ENCODE results near the gene MAGI1.

The MAGI1 gene

DNA sequence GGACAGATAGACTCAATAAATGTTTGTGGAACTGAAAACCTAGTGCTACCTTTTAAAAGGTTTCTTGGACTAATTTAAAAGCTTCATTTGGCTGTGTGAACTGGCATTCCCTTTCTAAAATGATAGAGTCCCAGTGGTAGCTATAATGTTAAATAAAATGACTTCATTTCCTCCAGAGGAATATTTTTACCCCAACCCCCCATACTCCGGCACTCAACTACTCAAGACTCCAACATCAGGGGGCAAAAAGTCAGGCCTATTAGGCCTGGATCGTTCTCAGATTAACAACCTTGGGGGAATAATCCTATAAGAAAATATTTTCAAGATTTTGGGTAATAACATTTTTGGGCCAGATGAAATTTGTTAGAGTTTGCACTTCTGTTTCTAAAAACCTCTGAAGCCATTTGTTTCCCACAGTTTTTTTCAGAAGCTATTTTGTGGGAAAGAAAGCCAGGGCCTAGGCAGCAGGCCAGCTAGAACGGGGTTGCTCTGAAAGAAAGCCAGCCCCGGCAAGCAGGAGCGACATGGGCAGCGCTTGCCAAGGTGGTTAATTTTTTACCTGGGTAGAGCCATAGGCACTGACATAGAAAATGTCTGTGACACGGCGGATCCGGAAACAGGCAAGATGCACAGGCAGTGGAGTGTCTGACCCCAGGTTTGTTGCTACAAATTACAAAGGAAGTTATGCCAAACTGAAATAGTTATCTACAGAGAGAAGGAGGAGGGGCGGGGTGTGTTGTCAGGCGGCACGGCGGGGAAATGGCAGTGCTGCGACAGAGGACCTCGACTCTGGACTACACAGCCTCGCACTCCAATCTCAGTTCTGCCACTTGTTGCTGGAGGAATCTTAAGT is 84.6 kb downstream of the MAGI1 start:
- no peak overlapping the region for H3K4me3 ChIP-seq (ENCODE audit: low read length)
- no peak for DNase-seq (ENCODE audit: low read depth, low spot score)

DNA sequence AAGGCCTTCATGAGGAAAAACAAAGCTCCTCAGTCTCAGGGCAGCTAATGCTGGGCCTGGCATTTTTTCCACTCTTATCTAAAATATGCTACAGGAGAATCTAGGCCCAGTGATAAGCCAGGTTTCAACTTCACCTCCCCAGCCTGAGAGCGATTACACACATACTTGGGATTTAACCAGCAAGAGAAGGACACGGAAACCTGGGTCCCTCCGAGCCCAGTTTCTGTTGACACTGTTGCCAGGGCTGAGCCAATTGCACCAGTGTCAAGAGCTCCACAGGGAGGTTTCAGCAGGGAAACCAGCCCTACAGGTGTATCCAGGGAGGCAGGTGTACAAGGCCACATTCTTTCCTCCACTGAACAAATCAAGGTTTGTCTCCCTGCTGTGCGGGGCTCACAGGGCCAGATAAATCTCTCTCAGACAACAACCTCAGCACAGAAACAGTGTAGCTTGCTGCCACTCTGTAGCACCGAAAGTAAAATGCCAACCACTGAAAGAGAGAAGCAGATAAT is 85.4 kb downstream of the MAGI1 start:
- H3K4me3 ChIP-seq (ENCODE audit: low read length), result no peak overlapping the region
- no peak for DNase-seq (ENCODE audit: low read depth, low spot score)

DNA sequence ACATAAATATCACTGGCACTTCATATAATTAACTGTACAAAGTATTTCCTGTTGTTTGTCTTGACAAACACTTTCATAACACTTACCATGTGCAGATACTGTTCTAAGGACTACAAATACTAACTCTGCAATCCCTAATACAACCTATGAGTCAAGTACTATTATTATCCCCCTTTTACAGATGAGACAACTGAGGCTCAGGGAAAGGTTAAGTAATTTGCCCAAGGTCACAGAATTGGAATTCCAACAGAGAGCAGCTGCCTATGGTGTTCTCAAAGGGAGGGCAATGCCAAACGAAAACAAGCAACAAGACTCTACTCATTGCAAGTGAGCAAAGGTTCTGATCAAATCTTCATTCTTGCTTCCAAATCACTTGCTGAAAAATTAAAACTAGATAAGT is 85.9 kb downstream of the MAGI1 start:
- DNase-seq (ENCODE audit: low read depth, low spot score), result no peak
- no peak overlapping the region for H3K4me3 ChIP-seq (ENCODE audit: low read length)

DNA sequence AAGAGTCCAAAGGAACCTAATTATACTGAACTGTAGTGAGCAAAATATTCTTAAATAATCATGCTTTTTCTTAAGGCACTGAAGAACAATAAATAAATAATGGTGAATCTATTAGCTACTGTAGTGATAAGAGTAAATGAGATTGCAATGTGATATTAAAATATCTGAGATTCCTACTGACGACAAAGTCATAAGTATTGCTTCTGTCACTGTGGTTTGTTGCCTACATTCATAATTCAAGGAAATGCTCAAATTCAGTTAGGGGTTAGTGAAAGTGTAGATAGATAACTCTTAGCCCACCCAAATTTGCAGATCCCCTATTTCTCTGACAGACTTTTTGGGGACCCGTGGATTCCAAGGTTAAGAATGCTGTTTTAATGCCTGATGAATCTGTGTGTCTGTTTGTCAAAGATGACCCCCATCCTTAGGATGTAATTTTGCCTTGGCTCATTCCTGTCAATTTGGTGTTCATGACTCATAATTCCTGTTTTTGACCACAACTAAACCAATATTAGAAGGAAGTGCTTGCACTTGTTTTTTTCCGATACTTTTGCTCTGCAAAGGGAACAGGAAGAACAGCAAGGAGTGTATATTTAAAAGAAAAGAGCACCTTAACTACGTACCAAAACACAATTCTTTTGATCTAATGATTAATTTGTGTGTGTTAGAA is 86.7 kb downstream of the MAGI1 start:
- no peak for DNase-seq (ENCODE audit: low read depth, low spot score)
- H3K4me3 ChIP-seq (ENCODE audit: low read length), result no peak overlapping the region

DNA sequence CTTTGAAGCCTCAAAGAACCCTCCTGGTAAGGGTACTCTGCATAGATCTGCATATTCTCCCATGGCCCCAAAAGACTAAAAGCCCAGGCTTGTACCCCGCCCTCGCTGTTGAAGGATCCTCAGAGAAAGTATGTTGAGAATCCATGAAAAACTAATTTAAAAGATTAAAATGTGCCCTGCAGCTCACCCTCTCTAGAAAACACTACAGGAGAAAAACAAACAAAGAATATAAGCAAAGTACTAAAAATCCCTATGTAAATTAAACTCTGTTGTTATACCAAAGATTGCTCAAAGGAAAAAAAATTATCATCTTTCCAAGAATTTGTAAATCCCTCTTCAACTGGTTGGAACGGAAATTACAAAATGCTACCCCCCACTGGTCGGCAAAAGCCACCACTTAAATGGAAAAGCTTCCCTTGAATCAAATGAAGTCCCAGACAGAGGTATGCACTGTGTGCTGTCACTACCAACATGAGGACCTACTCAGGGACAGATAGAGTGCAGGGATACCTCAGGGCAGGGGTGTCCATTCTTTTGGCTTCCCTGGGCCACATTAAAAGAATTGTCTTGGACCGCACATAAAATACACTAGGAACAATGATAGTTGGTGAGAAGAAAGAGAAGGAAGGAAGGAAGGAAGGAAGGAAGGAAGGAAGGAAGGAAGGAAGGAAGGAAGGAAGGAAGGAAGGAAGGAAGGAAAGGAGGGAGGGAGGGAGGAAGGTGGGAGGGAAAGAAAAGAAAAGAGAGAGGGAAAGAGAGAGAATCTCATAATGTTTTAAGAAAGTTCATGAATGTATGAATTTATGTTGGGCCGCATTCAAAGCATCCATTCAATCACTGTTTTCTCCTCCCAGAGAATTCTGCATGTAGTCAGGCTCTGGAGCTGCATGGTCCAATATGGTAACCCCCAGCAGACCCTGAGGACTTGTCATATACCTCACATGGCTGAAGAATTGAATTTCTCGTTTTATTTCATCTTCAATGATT is 88.1 kb downstream of the MAGI1 start:
- H3K4me3 ChIP-seq (ENCODE audit: low read length), result no peak overlapping the region
- no peak for DNase-seq (ENCODE audit: low read depth, low spot score)

DNA sequence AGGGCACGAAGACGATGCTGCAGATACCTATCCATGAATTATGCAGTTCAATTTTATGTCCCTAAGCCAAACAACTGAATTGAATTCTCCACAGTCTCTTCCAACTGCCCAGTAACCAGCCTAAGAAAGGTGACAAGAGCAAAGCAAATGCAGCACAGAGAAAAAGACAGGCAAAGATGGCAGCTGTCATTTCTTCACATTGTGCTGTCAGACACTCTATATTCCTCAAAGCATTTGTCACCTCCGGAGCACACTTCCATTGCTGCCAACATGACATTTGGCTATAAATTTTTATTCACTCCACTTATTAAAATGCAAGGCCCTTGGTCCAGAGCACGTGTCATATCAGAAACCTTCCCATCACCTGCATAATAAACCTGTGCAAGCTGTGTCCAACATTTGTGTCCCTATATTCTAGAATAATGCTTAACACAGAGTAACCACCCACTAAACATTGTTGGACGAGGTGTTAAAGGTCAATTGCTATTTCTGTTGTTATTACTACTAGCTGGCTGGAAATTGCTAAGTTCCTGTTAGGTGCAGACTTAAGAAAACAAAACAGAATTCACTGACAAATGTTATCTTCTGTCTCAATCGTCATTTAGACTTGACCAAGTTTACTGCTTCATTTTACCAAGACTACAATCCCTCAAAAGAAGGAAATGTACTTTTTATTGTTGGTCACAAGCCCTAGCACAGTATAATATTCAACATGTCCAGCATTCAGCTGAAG is 89.7 kb downstream of the MAGI1 start:
- no peak overlapping the region for H3K4me3 ChIP-seq (ENCODE audit: low read length)
- DNase-seq (ENCODE audit: low read depth, low spot score), result no peak

DNA sequence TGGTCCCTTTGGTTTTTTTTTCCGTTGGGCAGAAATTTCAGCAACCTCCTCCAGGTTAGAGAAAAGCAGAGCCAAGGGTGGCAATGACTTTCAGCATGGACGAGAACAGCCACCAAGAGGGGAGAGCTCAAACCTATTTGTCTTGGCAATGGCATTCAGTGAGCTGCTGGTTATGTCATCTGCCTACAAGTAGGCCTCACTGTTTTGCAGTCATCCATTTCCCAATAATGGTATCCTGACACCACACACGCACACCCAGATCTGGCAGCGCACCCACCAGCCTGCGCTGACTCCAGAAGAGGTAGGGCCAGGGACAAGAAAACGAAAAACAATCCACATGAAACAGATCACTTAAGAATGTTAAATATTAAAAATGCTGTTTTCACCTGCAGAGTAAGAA is 92.3 kb downstream of the MAGI1 start:
- DNase-seq (ENCODE audit: low read depth, low spot score), result no peak
- H3K4me3 ChIP-seq (ENCODE audit: low read length), result no peak overlapping the region

DNA sequence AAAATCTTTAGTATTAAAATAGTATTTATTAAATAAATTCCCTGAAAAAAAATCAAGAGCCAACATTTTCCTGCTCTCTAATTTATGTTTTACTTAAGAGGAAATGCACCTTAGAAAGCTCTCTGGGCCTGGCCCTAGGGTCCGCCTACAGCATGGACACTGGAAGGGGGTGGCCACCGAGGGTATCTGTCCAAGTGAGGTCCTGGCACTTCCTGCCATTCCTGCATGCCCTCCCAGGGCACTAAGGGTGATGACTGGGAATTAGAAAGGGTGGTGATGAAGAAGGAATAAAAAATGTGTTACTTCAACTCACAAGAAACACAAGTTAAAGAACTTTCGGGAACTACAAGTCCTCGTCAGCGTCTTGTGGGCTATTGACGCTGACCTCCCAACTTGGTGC is 92.8 kb downstream of the MAGI1 start:
- no peak for DNase-seq (ENCODE audit: low read depth, low spot score)
- H3K4me3 ChIP-seq (ENCODE audit: low read length), result no peak overlapping the region

DNA sequence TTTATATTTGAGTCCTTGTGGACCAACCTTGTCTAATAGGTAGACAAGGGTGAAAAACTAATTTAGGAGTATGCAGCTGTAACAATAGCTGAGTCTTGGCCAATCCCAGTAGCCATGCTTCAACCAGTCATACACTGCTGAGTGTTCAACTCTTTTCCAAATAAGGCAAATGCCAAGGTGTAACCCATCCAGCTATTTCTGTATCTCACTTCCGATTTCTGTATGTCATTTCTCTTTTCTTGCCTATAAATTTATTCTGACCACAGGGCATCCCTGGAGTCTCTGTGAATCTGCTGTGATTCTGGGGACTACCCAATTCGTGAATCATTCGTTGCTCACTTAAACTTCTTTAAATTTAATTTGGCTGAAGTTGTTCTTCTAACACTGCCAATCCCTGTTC is 93.2 kb downstream of the MAGI1 start:
- no peak overlapping the region for H3K4me3 ChIP-seq (ENCODE audit: low read length)
- no peak for DNase-seq (ENCODE audit: low read depth, low spot score)

DNA sequence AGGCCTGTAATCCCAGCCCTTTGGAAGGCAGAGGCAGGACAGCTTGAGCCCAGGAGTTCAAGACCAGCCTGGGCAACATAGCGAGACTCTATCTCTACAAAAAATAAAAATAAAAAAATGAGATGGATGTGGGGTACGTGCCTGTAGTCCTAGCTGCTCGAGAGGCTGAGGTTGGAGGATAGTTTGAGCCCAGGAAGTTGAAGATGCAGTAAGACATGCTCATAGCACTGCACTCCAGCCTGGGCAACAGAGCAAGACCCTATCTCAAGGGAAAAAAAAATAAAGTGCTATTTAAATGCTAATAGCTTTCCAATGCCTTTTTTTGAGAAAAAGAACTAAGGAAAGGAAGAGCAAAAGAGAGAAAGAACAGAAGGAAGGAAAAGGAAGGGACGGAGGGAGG is 94.5 kb downstream of the MAGI1 start:
- no peak for DNase-seq (ENCODE audit: low read depth, low spot score)
- H3K4me3 ChIP-seq (ENCODE audit: low read length), result no peak overlapping the region

DNA sequence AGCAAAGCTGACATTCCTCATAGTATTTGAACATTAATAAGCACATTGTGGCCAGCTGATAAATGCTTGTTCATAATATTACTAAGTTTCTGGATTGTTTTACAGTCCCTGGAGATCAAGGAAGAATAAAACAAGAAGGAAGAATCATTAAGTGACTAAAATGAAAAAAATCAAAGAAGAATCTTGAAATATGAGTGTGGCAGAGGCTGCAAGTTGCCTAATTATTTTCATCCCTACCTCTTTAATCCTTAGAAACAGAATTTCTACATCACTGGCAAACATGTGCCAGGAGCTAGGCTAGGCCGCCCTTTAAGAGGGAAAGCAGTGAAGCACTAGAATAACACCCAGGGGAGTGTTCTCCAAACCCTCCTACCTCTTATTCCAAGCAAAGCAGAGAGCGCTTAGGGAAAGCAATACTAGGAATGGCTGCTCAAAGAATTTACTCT is 98.9 kb downstream of the MAGI1 start:
- H3K4me3 ChIP-seq (ENCODE audit: low read length), result no peak overlapping the region
- no peak for DNase-seq (ENCODE audit: low read depth, low spot score)

DNA sequence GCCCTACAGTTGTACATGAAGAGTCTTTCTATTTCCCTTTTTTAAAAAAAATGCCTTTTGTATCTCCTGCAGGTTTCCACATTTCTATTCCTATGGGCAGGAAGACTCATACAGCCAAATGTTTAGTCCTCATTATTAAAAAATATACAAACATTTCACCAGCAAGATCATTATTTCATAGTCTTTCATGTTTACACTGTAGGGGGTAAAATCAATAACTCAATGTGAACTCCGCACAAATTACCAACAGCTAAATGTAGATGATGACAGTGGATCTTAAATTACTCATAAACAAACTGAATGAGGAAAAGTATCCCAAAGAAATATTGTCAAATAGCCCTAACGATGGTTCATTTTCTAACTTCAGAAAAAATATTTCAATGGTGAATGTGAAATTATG is 99.5 kb downstream of the MAGI1 start:
- no peak overlapping the region for H3K4me3 ChIP-seq (ENCODE audit: low read length)
- no peak for DNase-seq (ENCODE audit: low read depth, low spot score)

DNA sequence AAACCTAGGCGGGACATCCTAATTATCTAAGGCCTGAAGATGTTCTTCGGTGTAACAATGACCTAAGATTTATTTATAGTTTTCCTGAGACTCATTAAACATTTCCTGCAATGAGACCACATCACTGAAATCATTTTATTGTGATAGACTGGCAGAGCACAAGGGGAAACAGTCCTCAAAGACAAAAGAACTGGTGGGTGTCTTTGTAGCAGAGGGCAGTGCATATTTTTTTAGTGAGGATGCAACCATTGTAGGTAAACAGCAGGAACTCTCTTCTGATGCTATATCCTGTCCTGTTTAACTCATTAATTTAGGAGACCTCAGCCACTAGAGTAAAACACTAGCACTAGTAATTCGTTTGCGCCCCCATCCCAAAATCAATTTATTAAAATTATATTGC is 100.0 kb downstream of the MAGI1 start:
- H3K4me3 ChIP-seq (ENCODE audit: low read length), result no peak overlapping the region

DNA sequence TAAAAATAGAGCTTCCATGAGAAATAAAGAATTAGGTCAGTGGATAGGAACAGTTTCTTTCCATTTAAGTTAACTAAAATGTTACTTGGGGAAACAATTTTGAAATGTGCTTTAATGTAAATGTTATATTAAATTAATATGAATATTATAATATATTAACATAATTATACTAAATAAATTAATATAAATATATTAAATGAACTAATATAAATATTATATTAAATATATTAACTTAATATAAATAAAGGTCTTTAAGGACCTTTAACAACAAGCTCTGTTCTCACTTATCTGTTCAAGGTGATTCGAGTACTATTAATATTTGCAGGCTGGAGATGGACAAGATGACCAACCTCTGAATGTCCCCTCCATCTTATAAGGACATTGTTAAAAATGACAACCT is 100.6 kb downstream of the MAGI1 start:
- DNase-seq (ENCODE audit: low read depth, low spot score), result no peak
- H3K4me3 ChIP-seq (ENCODE audit: low read length), result no peak overlapping the region

More for the DNA sequence above, 100.0 kb downstream of the MAGI1 start:
- DNase-seq (ENCODE audit: low read depth, low spot score), result no peak

DNA sequence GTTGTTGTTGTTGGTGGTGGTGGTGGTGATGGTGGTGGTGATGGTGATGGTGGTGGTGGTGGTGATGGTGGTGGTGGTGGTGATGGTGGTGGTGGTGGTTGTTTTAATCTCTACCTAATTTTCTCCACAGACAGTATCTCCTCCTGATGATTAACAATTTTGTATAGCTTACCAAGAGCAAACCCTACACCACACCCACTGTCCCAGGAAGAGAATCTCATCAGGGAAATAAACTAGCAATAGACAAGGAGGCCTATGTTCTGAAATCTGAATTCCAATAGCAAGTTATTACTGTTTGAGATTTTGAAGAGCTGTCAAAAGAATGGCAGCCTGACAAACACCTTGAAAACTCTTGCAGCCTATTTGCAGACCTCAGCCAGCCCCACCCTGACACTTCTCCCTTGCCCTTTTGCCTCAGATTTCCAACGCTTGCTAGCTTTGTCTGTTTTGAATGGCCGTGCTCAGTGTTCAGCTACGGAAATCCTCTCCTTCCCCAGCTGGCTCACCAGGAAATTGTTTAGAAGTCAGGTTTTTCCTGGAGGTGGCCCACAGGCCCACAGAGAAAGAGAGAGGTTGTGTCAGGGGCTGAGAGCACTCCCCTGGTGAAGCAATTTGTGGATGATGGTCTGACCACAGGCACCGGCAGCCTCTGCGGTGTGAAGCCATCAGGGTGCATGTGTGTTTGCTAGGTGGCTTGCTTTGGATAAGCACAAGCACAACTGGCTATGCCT is 101.6 kb downstream of the MAGI1 start:
- DNase-seq (ENCODE audit: low read depth, low spot score), result peak; percentile 74
- H3K4me3 ChIP-seq (ENCODE audit: low read length), result no peak overlapping the region

DNA sequence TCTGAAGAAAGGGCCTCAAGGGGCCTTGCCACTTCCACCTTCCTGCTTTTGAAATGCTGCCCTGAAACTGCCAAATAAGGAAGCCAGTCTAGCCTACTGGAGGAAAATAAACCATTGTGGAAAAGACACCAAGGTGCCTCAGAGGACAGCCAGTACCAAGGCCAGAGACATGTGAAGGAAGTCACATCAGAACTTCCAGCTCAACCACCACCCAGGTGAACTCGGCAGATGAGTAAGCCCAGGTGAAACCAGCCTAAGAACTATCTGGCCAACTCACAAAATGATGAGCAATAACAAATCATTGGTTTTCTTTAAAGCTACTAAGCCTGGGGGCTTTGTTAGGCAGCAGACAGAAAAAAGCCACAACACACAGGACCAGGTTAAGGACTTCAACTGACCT is 103.0 kb downstream of the MAGI1 start:
- no peak overlapping the region for H3K4me3 ChIP-seq (ENCODE audit: low read length)
- no peak for DNase-seq (ENCODE audit: low read depth, low spot score)

DNA sequence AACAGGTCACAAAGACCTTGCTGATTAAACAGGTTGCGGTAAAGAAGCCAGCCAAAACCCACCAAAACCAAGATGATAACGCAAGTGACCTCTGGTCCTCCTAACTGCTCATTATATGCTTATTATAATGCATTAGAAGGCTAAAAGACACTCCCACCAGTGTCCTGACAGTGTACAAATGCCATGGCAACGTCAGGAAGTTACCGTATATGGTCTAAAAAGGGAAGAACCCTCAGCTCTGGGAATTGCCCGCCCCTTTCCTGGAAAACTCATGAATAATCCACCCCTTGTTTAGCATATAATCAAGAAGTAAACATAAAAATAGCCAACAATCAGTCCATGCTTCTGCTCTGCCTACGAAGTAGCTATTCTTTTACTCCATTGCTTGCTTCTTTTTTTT is 108.1 kb downstream of the MAGI1 start:
- no peak for DNase-seq (ENCODE audit: low read depth, low spot score)
- H3K4me3 ChIP-seq (ENCODE audit: low read length), result no peak overlapping the region

DNA sequence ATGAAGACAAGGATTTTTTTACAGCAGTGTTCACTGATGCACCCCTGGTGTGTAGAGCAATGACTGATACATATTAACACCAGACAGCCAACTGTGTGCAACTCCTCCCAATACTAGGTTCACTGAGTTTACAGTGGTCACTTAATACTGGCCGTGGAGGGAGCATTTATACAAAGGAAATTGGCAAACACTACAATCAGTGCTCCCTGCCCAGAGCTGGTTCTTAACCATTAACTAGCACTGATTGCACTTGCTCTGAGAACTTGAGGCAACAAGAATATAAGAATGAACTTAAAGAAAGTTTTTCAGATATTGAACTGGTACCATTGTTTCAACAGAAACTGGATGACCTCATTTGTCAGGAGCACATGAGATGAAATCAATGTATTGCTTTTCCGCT is 110.6 kb downstream of the MAGI1 start:
- DNase-seq (ENCODE audit: low read depth, low spot score), result no peak
- no peak overlapping the region for H3K4me3 ChIP-seq (ENCODE audit: low read length)

All from Jurkat, Clone E6-1 (cell line).